A172 (cell line): ENCODE results near the gene BBS12. TPM values are rescaled to one million over a fixed set of nuclear protein-coding genes. Genes with fewer than 3 reads are reported as not detected.

Experiments used
- total RNA-seq: library from RNA; depleted of rRNA; stranded (reverse); fragments of >200 nt; shearing (Covaris generic); gene quantifications from 2 replicates; pipeline ENCODE4 v1.2.3, GENCODE V29; 2014; rRNA removed

The BBS12 gene
- total RNA-seq, 1 experiment from 2014 or later, result 5.2 TPM

Other genes with a start within 250 kb of the BBS12 start
- gene IL21, start 111.6 kb upstream of the BBS12 start, total RNA-seq, result not detected in 2 replicates
- gene FGF2, start 94.1 kb downstream of the BBS12 start, total RNA-seq, result 188 and 216 TPM in 2 replicates
- 7.2 and 11.3 TPM in 2 replicates for gene NUDT6, start 189.9 kb downstream of the BBS12 start, total RNA-seq